Ishikawa (cell line): ENCODE results near the gene RAB6A.

Experiments used
- CEBPB ChIP-seq: IDR thresholded peaks from 2 replicates; pipeline ENCODE4 v1.6.1; 2012
- CREB1 ChIP-seq: IDR thresholded peaks from 2 replicates; pipeline ENCODE4 v1.6.1; 2012; ENCODE audit warnings: low read depth
- EGR1 ChIP-seq: IDR thresholded peaks from 2 replicates; pipeline ENCODE4 v1.6.1; 2012
- EP300 ChIP-seq: IDR thresholded peaks from 2 replicates; pipeline ENCODE4 v1.6.1; 2012; ENCODE audit warnings: borderline replicate concordance
- FOXM1 ChIP-seq: IDR thresholded peaks from 2 replicates; pipeline ENCODE4 v1.6.1; 2012; ENCODE audit warnings: low read depth, borderline replicate concordance
- NFIC ChIP-seq: IDR thresholded peaks from 2 replicates; pipeline ENCODE4 v1.6.1; 2012
- REST ChIP-seq: IDR thresholded peaks from 2 replicates; pipeline ENCODE4 v1.6.1; 2012; ENCODE audit warnings: low read depth, mild to moderate bottlenecking
- TAF1 ChIP-seq: IDR thresholded peaks from 2 replicates; pipeline ENCODE4 v1.6.1; 2012; ENCODE audit warnings: low read depth, mild to moderate bottlenecking
- TCF12 ChIP-seq: IDR thresholded peaks from 2 replicates; pipeline ENCODE4 v1.6.1; 2012; ENCODE audit warnings: low read depth
- TEAD4 ChIP-seq: IDR thresholded peaks from 2 replicates; pipeline ENCODE4 v1.6.1; 2012
- USF1 ChIP-seq: IDR thresholded peaks from 2 replicates; pipeline ENCODE4 v1.6.1; 2012
- YY1 ChIP-seq: IDR thresholded peaks from 2 replicates; pipeline ENCODE4 v1.6.1; 2012; ENCODE audit warnings: low read depth
- ZBTB7A ChIP-seq: IDR thresholded peaks from 2 replicates; pipeline ENCODE4 v1.6.1; 2012; ENCODE audit warnings: low read depth
- TF ChIP-seq, protein P1 (sequence below): IDR thresholded peaks from 2 replicates; pipeline ENCODE4 v1.6.1; 2012

The RAB6A gene

GRCh38 chr11:73641668-73642067 lies 119.2 kb downstream of the RAB6A start:
- TF ChIP-seq EGR1 (no peak), FOXM1 (no peak), CREB1 (no peak), EP300 (no peak), TAF1 (no peak), ZBTB7A (no peak)
- TF ChIP-seq, protein P1, sequence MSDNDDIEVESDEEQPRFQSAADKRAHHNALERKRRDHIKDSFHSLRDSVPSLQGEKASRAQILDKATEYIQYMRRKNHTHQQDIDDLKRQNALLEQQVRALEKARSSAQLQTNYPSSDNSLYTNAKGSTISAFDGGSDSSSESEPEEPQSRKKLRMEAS: no peak

DNA sequence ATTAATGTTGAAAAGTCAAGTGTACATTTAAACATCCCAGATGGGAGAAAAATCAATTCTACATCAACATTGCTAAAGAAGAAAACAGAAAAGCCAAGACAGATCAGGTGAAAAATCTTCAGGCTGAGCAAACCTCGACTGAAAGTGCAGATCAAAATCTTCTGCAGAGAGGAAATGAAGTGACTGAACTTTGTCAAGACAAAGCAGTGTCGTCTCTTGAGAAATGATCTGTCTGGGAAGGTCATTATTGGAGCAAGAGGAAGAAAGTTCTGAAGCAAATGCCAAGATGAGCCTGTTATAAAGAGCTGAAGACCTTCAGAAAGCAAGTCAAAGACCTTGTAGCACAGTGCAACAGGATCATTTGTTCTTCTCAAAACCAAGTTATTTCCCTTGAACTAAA lies 120.3 kb downstream of the RAB6A start:
- TF ChIP-seq NFIC (no peak), FOXM1 (no peak)

GRCh38 chr11:73637012-73637411 lies 123.9 kb downstream of the RAB6A start:
- TF ChIP-seq NFIC (no peak), EP300 (no peak), ZBTB7A (no peak), YY1 (peak; percentile 69), TCF12 (no peak)
- TF ChIP-seq, protein P1: no peak

- TF ChIP-seq EP300: no peak
- TF ChIP-seq, protein P1: no peak
- no peak for TF ChIP-seq YY1
- TF ChIP-seq TEAD4: no peak
- no peak for TF ChIP-seq CREB1
- no peak for TF ChIP-seq ZBTB7A
- TF ChIP-seq TAF1: no peak
- TF ChIP-seq REST: no peak
- TF ChIP-seq USF1: no peak
- no peak for TF ChIP-seq TCF12
- no peak for TF ChIP-seq EGR1
- no peak for TF ChIP-seq NFIC
Observed at GRCh38 chr11:73636249-73636648, 124.6 kb downstream of the RAB6A start.

GRCh38 chr11:73635721-73636120 lies 125.2 kb downstream of the RAB6A start:
- TF ChIP-seq CEBPB (no peak), REST (no peak), TCF12 (no peak), CREB1 (no peak), TAF1 (no peak), YY1 (no peak), EP300 (no peak), USF1 (no peak), EGR1 (no peak), NFIC (no peak), TEAD4 (no peak)
- TF ChIP-seq, protein P1: no peak

DNA sequence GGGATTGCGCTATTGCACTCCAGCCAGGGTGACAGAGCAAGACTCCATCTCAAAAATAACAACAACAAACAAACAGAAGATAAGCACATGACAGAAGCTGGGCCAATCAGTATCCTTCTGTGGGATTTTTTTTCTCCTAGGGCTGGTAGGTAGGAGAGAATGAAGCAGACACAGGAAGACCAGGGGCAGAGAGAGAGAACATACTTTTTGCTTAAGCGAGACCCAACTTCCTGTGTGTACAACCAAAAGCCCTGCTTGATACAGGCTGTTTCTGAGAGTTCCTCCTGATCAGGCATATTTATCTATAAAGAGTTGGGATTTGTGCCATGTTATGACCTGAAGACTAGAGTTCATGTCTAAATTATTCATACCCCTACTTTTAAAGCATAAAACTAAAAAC lies 126.9 kb downstream of the RAB6A start:
- no peak for TF ChIP-seq TAF1
- no peak for TF ChIP-seq USF1
- TF ChIP-seq NFIC: no peak
- no peak for TF ChIP-seq CREB1
- TF ChIP-seq TEAD4: no peak

DNA sequence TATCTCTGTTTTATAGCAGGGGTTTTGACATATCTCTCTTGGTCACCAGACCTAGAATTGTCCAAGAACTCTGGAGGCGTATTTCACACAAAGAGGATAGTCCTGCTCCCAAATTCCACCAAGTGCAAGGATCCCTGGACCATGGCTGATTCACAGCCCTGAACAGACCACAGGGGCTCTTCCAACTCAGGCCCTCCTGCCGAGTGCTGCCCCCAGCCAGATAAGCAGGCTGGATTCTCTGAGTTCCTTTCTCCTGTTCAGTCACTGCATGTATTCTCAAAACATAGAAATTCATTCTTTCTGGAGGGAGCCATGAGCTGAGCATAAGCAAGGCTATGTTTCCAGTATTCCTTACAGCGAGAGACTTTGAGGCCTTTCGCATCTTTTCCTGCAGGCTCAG lies 127.9 kb downstream of the RAB6A start:
- no peak for TF ChIP-seq CEBPB
- no peak for TF ChIP-seq FOXM1
- no peak for TF ChIP-seq EGR1
- TF ChIP-seq CREB1: no peak
- TF ChIP-seq REST: no peak
- TF ChIP-seq, protein P1: no peak
- no peak for TF ChIP-seq YY1
